A673 (cell line): Measurements from ENCODE around the gene MPZL1.

Source experiments
- EZH2 ChIP-seq: fragments of 200-600 bp; sonication (generic); IDR thresholded peaks from 2 replicates; pipeline ENCODE4 v1.6.1; 2017; ENCODE audit warnings: borderline replicate concordance, low read depth, mild to moderate bottlenecking, mixed read lengths, antibody characterized with exemption, low read length; ENCODE audit not compliant: poor library complexity, severe bottlenecking
- TF ChIP-seq, protein P1 (sequence below): fragments of 300-800, 200-600 bp; sonication (generic); conservative IDR thresholded peaks from 2 replicates; pipeline ENCODE4 v1.5.1; 2017; ENCODE audit warnings: low read depth, mild to moderate bottlenecking, antibody characterized with exemption, low read length, moderate library complexity, mixed read lengths

DNA sequence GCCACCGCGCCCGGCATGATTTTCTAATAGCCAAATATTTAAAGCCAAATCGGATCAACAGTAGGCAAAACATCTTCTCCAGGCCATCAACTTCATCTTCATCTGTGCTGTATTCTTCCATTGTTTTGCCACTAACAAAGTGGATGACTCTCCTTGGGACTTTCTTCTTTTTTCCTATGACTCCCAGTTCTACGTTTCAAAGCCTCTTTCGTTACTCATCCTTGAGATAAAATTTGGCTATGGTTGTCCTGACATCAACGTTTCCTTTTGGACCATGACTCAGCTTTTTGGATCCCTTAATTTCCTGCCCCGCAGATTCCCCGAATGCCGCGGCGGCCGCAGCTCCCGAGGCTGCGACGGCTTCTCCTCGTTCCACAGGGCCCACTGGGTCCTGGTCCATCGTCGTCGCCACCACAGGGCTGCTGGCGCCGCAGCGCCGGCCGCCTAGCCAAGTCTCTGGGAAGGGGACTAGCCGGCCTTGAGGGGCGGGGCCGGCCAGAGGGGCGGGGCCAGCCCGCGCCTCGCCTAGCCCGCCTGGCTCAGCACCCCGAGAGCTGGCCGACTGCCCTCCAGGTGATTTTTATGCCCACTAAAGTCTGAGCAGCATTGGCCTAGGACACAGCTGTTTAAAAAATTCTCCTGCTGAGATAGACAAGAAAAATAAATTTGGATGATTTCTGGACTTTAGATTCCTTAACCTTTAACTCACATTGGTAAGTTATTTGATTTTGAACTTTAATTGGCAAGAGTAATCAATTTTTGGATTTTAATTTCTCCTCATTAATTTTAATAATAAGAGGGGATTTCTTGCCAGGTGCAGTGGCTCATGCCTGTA, 98.3 kb downstream of the MPZL1 start:
- TF ChIP-seq, protein P1, sequence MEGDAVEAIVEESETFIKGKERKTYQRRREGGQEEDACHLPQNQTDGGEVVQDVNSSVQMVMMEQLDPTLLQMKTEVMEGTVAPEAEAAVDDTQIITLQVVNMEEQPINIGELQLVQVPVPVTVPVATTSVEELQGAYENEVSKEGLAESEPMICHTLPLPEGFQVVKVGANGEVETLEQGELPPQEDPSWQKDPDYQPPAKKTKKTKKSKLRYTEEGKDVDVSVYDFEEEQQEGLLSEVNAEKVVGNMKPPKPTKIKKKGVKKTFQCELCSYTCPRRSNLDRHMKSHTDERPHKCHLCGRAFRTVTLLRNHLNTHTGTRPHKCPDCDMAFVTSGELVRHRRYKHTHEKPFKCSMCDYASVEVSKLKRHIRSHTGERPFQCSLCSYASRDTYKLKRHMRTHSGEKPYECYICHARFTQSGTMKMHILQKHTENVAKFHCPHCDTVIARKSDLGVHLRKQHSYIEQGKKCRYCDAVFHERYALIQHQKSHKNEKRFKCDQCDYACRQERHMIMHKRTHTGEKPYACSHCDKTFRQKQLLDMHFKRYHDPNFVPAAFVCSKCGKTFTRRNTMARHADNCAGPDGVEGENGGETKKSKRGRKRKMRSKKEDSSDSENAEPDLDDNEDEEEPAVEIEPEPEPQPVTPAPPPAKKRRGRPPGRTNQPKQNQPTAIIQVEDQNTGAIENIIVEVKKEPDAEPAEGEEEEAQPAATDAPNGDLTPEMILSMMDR = no peak
- TF ChIP-seq EZH2 = no peak
